CD4-positive, alpha-beta T cell treated with Interleukin-10 for 1 hour (primary cell): ENCODE results near the gene KIAA1671.
"Not testable (repeated sequence)": the region's sequence is repeated elsewhere in the genome, so short reads cannot be mapped to it uniquely, and the experiment has no call there.

Experiments used
- DNase-seq: peaks from one replicate; pipeline ENCODE4 v3.0.0-alpha.2; 2020

The KIAA1671 gene

DNA sequence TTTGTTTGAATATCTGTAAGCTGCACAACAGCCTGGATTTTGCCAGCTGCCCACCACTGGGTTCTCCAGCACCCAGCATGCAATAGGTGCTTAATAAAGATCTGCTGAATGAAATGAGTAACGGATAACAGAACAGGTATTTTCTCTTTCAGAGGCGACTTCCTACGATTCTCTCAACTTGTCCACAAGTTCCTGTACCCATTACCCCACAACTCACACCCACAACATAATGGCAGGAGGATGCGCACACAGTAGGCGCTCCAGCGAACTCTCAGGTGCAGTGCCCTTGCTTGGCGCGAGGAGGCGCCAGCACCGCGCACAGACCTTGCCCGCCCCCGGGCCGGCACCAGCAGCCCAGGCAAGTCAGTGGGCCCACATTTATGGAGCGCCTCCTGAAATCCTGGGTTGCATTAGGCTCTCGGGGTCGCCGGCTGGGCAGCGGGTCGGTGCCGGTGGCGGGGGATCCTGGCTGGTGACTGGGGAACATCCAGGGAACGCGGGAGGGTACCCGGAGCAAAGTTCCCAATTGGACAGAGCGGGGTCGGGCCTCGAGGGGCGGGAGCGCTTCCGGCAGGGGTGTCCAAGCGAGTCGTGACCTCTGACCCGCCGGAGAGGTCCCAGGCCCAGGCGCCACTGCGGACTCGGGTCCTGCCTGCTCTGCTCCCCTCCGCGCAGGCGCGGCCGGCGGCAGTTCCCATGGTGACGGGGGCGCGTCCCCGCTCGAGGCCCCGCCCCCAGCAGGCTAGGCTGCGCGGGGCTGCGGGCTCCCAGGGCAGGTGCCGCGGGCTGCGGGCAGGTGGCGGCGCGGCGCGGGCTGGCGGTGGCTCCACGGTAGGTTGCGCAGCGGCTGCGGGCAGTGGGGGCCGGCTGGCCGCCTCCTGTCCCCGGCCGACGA is at the start of gene KIAA1671:
Gene KIAA1671 (plus strand): TSS at position 775 of the 895 bp plus-strand sequence. CDS start 75,284 bp downstream, outside the sequence.
- peak; percentile 89 for DNase-seq

- DNase-seq, result no peak
These were observed 46.6 kb upstream of the KIAA1671 start for GRCh38 chr22:24905909-24906308.

DNA sequence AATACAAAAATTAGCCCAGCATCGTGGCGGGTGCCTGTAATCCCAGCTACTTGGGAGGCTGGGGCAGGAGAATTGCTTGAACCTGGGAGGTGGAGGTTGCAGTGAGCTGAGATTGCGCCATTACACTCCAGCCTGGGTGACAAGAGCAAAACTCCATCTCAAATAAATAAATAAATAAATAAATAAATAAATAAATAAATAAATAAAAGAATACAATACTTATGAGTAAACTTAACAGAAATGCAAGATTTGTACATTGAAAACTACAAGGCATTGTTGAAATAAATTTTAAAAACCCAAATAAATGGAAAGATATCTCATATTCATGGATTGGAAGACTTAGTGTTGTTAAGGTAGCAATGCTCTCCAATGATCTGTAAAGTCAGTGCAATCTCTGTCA is 45.4 kb upstream of the KIAA1671 start:
- not testable (repeated sequence) for DNase-seq

DNA sequence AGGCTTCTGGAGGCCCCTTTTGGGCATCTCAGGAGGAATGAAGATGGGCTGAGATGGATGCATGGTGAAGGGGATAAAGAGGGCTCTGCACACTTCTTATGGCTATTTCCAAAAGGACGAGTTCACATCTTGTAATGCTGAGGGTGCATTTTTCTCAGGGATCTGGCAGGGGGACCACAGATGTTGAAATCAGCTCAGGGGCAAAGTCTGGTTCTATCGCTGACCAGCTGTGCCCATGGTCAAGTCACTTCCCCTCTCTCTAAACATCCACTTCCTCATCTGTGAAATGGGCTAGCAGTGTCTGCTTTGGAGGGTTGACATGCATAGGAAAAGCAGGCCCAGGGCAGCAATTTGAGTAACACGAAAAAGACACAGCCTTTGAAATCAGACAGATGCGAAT is 32.5 kb upstream of the KIAA1671 start:
- no peak for DNase-seq

- no peak for DNase-seq
These were observed 26.7 kb upstream of the KIAA1671 start for GRCh38 chr22:24925586-24926427.

DNA sequence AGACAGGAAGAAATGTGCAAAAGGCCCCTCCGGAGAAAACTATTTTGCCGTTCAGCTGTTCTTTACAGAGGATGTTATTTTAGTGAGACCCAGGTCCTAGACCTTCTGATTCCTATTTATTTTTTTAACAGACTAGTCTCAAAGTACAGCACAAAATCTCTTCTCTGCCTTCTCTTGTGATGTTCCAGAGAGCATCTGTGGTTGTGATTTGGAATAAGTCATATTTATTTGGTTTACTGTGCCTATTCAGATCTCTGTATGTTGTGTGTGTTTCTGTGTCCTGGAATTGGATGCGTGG is 26.1 kb upstream of the KIAA1671 start:
- DNase-seq, result no peak

- no peak for DNase-seq
These were observed 25.5 kb upstream of the KIAA1671 start for GRCh38 chr22:24926849-24927579.

DNA sequence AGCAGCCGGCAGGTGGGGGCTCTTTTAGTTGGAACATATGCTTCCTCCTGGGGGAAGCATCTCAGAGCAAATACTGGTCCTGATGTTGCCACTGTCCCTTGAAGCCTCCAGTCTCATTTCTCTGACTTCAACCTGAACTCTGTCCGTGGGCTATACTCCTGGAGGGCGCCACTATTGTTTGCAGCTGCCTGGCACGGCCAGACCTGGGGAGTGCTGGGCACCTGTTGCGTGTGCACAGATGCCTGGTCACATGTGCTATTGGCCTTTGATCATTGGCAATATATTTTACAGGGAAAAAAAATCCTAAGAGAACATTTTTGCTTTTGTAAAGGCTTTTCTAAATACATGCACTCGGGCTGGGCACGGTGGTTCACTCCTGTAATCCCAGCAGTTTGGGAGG is 24.2 kb upstream of the KIAA1671 start:
- DNase-seq, result no peak

- no peak for DNase-seq
These were observed 21.8 kb upstream of the KIAA1671 start for GRCh38 chr22:24930678-24931077.

- no peak for DNase-seq
These were observed 16.6 kb upstream of the KIAA1671 start for GRCh38 chr22:24935771-24936483.

GRCh38 chr22:24937114-24937513 is 15.4 kb upstream of the KIAA1671 start:
- no peak for DNase-seq

- DNase-seq, result peak; percentile 61
These were observed 13.7 kb upstream of the KIAA1671 start for GRCh38 chr22:24938741-24939341.

DNA sequence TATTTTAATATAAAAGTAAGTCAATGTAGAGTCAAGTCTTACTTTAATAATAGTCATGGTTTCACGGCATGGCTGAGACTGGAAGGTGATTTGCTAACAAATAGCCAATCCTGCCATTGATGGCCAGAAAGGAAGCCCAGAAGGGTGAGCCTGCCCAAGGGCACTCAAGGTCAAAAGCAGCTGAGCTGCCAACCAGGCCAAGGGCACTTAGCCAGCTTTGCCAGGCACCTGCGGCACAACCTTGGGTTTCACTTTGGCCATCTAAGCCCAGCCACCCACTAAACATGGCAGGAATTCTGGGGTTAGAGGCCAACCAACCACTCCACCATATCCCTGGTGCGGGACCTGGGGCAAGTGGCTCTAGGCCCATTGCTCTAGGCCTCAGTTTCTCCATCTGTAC is 10.2 kb upstream of the KIAA1671 start:
- DNase-seq, result no peak

DNA sequence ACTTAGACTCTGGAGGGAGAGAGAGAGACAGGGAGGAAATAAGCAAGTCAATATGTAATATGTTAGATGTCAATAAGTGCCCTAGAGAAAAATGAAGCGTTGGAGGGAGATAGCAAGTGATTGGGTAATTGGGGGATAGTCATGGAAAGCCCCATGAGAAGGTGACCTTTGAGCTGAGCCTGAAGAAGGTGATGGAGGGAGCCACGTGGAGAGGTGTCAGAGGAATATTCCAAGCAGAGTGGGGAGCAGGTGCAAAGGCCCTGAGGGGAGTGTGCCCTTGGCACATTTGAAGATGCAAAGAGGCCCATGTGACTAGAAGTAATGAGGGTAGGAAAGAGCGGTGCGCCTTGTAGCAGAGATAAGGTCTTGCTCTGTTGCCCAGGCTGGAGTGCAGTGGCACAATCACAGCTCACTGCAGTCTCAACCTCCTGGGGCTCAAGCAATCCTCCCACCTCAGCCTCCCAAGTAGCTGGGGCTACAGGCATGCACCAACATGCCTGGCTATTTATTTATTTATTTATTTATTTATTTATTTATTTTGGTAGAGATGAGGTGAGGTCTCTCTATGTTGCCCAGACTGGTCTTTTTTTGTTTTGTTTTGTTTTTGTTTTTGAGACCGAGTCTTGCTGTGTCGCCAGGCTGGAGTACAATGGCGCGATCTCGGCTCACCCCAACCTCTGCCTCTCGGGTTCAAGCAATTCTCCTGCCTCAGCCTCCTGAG is 8.1 kb upstream of the KIAA1671 start:
- DNase-seq, result no peak

DNA sequence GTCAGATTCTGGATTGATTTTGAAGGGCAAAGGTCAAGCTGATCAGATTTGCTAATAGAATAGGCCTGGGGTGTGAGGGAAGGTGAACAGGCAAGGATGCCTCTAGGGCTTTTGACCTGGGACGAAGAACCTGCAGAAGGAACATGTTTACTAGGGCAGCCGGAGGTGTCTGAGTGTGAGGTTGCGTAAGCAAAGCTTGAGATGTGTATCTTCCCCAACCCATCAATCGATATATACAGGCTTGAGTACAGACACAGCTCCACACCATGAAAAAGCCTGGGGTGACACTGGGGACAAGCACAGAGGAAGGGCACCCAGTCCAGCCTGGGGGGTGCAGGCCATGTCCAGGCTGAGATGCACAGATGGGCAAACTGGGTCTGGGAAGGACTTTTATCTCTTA is 7.1 kb upstream of the KIAA1671 start:
- DNase-seq, result no peak

- DNase-seq, result no peak
These were observed 5.1 kb upstream of the KIAA1671 start for GRCh38 chr22:24947383-24947782.

DNA sequence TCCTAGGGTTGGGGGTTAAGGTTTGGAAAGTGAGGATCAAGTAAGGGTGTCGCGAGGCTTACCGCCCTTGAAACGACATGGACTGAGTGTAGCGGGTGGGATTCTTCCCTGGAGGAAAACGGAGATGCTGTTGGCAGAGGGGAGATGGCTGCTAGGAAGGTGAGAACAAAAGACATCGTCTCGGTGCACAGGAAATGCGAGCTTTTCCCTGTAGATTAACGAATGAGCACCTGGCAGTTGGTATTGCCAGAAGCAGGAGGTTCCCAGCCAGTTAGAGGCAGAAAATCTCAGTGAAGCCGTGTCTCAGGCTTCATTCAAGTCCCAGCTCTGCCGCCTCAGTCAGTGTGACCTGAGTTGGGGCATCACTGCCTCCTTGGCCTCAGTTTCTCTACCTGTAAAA is 4.6 kb upstream of the KIAA1671 start:
- DNase-seq, result no peak

GRCh38 chr22:24948356-24949202 is 3.9 kb upstream of the KIAA1671 start:
- no peak for DNase-seq

GRCh38 chr22:24950272-24950902 is 2.1 kb upstream of the KIAA1671 start:
- no peak for DNase-seq

- no peak for DNase-seq
These were observed 394 bp downstream of the KIAA1671 start for GRCh38 chr22:24952837-24953383.
